CD4-positive, alpha-beta T cell treated with Interleukin-4 for 4 hours (primary cell): ENCODE data around the gene ELOVL7.
"Not testable (repeated sequence)": the region's sequence is repeated elsewhere in the genome, so short reads cannot be mapped to it uniquely, and the experiment has no call there.

Source experiments
- DNase-seq: peaks from one replicate; pipeline ENCODE4 v3.0.0-alpha.2; 2020

Gene ELOVL7

DNA sequence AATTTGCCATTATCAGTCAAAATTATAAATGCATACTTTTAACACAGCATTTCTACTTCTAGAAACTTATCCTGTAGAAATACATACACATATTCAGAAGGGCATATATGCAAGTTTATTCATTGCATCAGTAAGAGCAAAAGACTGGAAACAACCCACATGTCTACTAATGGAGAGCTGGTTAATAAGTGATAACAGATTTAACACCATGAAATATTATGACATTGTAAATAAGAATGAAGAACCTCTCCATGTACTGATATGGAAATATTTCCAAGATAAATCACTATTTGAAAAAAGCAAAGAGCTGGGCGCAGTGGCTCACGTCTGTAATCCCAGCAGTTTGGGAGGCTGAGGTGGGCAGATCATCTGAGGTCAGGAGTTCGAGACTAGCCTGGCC, 54.5 kb downstream of the ELOVL7 start:
- no peak for DNase-seq

GRCh38 chr5:60788863-60789513, 55.1 kb downstream of the ELOVL7 start:
- DNase-seq, result no peak

- DNase-seq, result no peak
Measured at GRCh38 chr5:60779466-60779865, 64.6 kb downstream of the ELOVL7 start.

DNA sequence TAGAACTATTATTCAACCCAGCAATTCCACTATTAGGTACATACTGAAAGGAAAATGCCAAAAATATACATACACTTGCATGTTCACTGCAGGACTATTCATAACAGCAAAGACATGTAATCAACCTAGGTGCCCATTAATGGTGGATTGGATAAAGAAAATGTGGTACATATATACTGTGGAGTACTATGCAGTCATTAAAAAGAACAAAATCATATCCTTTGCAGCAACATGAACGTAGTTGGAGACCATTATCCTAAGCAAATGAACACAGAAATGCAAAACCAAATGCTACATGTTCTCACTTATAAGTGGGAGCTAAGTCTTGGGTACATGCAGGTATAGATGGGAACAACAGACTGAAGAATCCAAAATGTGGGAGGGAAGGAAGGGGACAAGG, 67.7 kb downstream of the ELOVL7 start:
- DNase-seq, result no peak

DNA sequence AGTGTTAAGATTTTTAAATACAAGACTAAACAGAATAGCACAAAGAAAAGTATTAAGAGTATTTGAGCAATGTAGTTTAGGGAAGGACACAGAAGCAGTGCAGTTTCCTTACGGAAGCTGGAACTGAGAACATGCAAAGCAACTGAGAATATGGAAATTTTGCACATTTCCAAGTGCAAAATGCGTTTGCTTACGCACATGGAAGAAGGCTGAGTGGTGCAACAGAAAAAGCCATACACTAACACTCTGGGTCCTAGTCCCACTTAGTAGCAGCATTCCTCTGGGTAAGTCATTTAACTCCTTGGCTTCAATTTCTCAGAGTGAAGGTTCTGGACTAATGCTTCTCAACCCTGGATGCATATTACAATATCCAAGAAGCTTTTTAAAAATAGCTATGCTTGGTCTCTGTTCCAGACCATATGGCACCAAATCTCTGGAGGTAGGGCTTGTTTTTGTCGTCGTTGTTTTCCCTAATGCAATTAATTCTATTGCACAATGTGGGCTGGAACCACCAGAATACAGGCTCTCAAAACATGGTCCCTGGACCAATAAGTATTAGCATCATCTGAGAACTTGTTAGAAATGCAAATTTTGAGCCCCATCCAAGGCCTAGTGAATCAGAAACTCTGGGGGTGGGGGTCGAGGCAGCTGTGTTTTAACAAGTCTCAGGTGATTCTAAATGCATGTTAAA, 78.9 kb downstream of the ELOVL7 start:
- DNase-seq, result no peak

DNA sequence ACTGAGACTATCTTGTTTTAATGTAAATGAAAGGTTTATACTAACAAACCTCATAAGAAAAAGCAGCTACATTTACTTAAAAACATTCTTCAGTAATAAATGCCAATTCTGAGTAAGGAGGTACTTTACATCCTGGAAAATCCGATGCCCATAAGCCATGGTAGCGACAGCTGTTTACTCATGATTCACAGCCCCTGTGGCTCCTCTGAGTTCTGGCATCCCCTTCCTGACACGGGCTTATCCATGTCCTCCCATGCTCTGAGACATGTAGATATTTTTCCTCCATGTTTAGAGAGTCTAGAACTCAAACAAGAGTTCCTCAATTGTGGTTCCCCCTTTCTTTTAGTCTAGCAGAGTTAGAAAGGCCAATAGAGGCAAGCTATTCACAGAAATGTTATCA, 81.0 kb downstream of the ELOVL7 start:
- no peak for DNase-seq

- no peak for DNase-seq
Measured at GRCh38 chr5:60754495-60754894, 89.6 kb downstream of the ELOVL7 start.

- no peak for DNase-seq
Measured at GRCh38 chr5:60744682-60745081, 99.4 kb downstream of the ELOVL7 start.

GRCh38 chr5:60743511-60744314, 100.4 kb downstream of the ELOVL7 start:
- no peak for DNase-seq

DNA sequence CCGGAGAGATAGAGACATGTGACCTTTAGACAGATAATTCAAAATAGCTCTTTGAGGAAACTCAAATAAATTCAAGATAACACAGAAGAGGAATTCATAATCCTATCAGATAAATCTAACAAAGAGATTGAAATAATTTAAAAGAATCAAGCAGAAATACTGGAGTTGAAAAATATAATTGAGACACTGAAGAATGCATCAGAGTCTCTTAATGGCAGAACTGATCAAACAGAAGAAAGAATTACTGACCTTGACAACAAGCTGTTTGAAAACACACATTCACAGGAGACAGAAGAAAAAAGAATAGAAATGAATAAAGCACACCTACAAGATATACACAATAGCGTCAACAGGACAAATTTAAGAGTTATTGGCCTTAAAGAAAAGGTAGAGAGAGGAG, 103.7 kb downstream of the ELOVL7 start:
- no peak for DNase-seq

DNA sequence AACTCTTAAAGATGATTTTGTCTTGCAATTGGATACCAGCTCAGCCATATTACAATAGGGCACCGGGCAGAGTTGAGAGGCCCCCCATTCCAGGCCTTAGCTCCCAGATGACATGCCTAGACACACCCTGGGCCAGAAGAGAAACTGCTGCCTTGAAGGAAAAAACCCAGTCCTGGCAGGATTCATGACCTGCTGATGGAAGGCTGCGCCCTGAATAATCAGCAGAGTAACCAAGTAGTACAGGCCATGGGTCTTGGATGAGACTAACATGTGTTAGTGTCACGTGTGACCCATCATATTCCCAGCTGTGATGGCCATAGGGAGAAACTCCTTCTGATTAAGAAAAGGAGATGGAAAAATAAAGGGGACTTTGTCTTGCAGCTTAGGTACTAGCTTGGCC, 105.1 kb downstream of the ELOVL7 start:
- DNase-seq, result no peak

GRCh38 chr5:60738461-60738860, 105.6 kb downstream of the ELOVL7 start:
- no peak for DNase-seq

- not testable (repeated sequence) for DNase-seq
Measured at GRCh38 chr5:60730858-60731257, 113.2 kb downstream of the ELOVL7 start.

DNA sequence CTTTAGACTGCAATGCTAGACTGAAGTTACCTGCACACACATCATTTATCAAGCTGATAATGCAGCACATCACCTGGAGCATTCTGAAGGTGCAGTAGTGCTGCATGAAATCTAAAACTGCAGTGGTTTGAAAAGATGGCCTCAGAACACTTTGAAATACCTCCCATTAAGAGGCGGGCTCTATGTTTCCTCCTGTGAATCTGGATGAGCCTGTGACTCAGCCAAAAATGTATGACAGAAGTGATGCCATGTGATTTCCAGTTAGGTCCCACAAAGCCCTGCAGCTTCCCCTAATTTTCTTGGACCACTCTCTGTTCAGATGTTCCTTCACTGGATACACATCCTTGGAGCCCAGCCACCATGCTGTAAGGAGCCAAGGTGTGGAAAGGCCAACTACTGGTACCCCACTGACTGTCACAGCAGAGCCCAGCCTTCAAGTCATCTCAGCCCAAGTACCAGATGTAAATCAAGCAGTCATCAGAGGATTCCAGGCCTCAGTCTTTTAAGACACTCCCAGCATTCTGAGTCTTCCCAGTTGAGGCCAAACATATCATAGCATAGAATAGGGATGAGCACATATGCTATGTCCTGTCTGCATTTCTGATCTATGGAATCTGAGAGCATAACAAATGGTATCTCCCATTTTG, 116.9 kb downstream of the ELOVL7 start:
- DNase-seq, result no peak

DNA sequence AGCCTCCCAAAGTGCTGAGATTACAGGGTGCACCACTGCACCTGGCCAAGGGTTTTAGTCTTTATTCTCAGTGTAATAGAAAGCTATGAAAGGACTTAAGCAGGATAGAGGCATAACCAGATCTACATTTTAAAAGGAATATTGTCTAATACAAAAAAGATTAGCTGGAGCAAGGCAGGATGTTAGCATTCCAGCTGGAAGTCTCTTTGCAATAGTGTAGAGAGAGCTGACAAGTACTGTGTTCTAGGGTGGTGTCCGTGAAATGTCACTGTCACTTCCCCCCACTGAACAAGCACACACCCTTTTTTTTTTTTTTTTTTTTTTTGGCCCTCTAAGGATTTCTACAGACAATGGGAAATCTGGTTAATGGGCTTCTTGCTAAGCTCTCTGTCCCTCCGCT, 119.9 kb downstream of the ELOVL7 start:
- no peak for DNase-seq

DNA sequence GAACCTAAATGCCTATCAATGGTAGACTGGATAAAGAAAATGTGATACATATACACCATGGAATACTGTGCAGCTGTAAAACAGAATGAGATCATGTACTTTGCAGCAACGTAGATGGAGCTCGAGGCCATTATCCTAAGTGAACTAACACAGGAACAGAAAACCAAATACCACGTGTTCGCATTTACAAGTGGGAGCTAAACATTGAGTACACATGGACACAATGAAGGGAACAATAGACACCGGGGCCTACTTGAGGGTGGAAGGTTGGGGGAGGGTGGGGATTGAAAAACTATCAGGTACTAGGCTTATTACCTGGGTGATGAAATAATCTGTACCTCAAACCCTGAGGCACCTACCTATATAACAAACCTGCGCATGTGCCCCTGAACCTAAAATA, 121.7 kb downstream of the ELOVL7 start:
- DNase-seq, result no peak

DNA sequence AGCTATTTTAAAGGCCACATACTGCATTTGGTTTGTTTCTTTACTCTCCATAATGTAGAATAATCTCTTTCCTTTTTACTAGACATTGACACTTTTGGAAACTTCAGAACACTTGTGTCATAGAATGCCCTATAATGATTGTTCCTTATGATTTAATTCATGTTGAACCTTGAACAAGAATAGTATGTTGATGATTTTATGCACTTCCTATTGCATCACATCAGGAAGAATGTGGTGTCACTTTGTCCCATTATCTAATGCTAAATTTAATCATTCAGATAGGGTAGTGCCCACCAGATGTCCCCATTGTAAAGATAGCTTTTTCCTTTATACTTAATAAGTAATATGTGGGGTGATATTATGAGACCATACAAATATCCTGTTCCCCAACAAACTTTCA, 124.7 kb downstream of the ELOVL7 start:
- no peak for DNase-seq

DNA sequence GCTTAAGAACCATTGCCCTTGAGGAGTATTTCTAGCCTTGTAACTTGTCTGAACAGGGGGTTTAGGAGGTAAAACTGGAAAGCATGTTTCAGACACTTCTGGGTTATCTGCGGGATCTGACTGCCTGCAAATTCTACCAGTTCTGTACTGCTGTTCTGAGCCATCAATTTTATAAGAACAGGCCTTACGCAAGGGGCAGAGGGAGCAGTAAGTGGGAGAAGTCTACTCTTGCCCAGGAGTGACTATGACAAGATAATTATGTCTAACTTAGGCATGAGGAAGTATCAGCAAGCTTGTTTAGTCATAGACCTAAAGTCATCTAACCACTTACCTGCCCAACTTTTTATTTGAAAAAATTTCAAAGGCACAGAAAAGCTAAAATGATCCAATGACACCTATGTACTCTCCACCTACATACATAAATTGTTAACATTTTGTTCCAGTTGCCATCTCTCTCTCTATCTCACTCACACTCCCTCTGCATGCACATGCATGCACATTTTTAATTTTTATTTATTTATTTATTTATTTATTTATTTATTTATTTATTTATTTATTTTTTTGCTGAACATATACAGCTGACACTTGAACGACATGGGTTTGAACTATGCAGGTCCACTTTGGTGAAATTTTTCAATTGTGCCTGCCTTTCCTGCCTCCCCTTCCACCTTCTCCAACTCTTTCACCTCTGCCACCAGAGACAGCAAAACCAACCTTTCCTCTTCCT, 125.7 kb downstream of the ELOVL7 start:
- DNase-seq, result no peak

GRCh38 chr5:60715201-60715928, 128.7 kb downstream of the ELOVL7 start:
- not testable (repeated sequence) for DNase-seq

DNA sequence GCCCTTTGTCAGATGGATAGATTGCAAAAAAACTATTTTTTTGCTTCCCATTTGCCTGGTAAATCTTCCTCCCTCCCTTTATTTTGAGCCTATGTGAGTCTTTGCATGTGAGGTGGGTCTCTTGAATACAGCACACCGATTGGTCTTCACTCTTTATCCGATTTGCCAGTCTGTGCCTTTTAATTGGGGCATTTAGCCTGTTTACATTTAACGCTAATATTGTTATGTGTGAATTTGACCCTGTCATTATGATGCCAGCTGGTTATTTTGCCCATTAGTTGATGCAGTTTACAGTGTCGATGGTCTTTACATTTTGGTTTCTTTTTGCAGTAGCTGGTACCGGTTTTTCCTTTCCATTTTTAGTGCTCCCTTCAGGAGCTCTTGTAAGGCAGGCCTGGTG, 131.1 kb downstream of the ELOVL7 start:
- no peak for DNase-seq

DNA sequence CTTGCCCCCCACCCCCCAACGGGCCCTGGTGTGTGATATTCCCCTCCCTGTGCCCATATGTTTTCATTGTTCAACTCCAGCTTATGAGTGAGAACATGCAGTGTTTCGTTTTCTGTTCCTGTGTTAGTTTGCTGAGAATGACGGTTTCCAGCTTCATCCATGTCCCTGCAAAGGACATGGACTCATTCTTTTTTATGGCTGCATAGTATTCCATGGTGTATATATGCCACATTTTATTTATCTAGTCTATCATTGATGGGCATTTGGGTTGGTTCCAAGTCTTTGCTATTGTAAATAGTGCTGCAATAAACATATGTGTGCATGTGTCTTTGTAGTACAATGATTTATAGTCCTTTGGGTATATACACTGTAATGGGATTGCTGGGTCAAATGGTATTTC, 132.2 kb downstream of the ELOVL7 start:
- DNase-seq, result not testable (repeated sequence)

DNA sequence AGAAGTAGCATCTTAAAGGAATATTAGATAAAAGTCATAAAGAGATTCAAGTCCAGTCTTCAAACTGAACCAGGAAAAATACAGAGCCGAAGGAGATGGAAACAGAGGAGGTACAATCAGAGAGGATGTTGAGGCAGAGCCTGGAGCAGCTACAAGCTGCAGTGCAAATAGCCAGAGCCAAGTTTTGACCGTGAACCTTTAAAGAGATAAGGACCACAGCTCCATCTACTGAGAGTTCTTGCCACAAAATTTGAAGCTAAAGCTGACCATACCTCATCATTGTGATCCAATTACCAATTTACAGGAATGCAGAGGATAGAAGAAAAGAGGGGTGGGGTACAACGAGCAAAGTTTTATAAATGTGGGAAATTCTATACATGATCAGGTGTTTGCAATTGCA, 133.7 kb downstream of the ELOVL7 start:
- no peak for DNase-seq
